ENCODE measurements around the gene PIEZO1.
"Not testable (repeated sequence)": the region's sequence is repeated elsewhere in the genome, so short reads cannot be mapped to it uniquely, and the experiment has no call there.

PIEZO1 gene

DNA sequence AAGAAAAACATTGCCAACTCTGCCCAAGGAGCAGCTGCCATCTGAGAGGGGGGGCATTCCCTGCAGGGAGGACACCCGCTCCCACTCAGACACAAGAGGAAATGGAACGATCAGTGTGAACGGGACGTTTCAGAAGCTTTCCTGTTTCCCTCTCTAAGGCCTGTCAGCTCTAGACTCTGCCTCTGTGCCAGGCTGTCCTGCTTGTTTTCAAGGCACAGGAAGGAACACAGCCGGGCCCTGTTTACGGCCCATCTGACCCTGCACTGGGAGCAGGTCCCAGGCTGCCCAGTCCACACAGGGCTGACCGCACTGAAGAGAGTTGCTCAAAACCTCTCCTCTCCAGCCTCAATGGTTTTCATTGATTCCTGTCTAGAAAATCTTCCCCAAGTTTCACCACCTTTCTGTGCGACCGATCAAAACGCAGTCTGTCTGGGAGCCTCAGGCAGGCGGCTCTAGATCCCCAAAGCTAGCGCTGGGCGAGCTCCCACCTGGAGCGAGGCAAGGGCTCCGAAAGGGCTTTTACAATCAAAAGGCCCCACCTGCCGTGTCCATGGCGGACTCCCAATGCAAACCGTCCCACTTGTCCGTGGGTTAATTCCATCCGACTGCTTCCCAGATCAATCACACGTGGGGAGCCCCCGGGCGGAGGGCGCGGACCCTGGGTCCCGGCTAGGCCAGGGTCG, 1.5 kb downstream of the PIEZO1 start:
- no peak for DNase-seq (ENCODE audit: low read depth)

DNA sequence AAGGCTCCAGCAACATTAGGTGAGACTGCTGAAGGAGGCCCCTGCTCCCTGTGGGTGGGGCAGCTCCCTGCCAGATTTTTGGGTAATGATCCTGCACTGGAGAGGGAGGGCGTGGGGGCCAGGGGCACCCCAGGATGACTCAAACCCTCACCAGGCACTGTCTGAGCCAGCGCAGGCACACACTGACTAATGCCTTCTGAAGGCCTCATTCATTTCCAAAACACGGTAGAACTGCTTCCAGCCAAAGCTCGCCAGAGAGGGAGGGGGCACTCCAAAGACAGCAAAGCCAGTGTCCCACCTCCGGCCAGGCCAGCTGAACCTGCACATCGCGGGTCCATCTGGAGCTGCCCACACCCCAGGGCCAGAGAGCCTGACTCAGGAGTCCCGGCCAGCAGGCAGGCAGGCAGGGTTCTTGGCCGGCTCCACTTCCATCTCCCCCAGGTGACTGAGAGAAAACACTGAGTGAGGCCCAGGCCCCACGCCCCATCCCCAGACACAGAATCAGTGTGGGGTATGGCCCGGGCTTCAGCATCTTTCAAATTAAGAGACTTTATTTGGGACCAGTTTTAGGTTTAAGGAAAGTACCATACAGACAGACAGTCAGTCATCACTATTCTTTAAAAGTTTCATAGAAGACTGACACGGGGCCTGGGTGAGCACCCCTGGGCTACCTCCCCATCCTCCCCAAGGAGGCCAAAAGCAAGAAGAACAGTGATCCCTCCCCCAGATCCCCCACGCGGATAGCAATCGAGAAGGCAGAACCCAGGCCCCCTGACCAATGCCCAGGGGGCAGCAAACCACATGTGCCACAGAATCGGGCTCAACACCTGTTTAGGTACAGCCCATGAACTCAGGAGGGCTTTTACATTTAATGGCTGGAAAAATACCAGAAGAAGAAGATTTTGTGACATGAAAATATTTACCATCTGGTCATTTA, 2.3 kb downstream of the PIEZO1 start:
- DNase-seq (ENCODE audit: low read depth), result no peak

DNA sequence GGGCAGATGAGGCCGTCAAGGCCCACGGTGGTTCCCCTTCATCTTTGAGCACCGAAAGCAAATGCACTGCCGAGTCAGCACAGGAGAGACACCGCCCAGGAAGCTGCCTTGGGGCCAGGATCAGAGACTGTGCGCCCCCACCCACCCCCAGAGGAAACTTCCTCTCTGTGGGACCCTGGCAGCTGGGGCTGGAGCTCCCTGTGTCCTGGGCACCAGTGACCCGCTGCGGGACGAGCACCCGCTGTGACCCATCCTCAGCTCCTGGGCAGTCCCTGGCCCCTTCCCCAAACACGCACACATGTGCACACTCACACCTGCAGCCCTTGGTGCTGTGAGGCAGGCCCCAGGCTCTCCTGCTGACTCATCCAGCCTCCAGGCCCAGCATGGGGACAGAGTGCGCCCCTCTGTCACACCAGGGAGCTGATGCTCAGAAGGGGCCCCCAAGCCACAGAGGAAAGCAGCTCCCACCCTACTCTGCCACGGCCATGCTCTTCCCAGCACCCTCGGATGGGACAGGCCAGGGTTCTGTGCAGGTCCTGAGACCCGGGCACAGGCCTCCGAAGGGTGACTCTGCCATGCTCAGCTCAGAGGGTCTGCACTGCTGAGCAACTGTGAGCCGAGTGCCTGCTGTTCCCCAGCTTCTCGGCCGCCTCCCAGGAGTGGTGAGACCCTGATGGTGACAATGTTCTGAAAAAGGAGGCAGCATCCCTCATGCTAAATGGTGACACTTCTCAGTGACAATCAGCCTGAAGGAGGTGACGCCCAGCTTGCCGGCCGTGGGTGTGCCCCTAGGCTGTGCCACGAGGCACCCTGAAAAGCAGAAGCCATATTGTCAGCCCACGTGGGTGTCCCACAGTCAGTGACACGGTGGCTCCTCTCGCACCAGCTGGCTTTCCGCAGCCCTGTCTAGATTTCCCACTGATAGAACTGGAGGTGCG, 3.6 kb downstream of the PIEZO1 start:
- no peak for DNase-seq (ENCODE audit: low read depth)

DNA sequence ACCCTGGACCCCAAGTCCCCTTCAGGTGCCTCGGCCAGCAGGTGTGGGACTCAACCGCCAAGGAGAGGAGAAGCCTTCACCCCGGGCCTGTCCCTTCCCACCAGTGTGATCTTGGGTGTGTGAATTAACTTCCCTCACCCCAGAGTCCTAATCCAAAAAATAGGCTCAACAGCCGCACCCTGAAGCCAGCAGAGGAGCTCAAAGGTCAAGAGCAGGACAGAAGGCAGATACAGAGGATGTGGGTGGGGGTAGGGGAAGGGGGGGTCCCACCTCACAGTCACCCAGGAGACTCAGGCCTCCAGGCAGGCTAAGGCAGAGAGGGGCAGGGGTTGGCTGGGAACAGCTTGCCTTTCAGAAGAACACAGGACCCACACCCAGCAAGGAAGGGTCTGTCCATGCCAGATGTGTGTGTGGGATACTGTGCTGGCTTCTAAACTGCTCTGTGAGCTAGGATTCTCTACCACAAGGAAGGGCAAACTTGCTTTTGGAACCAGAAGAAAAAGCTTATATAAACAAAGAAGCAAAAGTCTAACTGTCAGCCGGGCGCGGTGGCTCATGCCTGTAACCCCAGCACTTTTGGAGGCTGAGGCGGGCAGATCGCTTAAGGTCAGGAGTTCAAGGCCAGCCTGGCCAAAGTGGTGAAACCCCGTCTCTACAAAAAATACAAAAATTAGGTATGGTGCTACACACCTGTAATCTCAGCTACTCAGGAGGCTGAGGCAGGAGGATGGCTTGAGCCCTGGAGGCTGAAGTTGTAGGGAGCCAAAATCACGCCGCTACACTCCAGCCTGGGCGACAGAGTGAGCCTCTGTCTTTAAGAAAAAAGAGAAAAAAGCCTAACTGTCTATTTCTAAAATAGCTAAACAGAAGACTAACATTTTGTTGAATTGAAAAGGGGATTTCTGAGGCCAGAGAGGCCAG, 4.6 kb downstream of the PIEZO1 start:
- DNase-seq (ENCODE audit: low read depth), result no peak

DNA sequence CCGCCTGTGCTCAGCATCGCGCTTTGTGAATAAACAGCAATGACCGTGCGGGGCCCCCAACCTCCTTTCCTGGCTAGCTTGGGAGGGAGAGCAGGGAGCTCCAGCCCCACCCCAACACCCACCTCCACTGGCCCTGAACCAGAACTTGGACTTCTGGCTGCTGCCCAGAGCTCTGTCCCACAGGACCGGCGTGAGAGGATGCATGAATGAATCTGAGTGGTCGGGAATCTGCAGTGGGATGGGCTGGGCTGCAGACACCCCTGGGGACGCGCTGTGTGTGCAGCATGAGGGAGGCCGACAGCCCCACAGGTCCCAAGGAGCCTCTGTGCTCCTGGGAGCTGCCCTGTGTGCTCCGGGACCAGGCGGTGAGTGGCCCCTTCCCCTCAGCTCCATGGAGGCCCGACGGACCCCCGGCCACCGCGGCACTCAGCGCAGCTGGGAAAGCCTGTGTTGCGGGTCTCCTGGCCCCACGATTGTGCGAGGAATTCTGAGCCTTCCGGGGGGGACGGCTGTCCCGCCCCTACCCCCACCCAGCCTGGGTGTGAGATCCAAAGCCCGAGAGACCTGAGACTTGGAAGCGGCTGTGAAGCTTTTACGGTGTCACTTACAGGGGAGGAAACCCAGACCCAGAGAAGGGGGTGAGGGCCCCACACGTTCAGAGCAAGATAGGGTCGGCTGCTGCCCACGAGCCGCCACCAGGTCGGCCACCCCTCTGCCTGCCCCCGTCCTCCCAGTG, 5.4 kb downstream of the PIEZO1 start:
- DNase-seq (ENCODE audit: low read depth), result no peak

DNA sequence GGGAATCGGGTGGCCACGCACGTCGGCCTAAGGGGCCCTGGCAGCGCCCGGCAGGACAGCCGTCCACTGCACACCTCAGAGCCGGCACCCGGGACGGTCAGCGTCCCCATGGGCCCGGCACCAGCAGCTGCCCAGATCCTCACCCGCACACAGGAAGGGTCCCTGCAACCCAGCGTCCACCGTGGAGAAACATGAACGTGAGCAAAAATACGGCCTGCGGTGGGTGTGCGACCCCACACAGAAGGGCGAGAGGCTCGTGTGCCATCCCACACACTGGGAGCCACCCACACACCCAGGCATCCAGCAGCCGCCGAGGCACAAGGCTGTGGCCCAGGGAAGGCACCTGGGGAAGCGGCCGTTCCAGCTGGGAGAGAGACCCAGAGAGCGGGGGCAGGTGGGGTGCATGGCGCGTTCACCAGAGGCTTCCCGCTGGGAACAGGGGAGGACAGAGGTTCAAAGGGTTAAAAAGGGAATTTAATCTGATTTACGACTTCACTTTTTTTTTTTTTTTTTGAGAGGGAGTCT, 6.4 kb downstream of the PIEZO1 start:
- no peak for DNase-seq (ENCODE audit: low read depth)

DNA sequence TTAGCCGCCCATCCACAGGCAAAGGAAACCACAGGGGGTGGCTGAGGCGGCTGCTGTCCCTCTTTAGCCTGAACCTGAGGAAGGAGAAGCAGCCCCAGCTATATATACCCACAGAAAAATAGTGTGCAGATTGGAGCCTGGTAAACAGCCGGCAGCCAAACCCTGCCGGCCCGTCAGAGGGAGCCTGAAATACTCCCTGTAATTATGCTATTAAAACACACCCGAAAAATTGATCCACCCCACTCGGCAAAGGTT, 6.8 kb downstream of the PIEZO1 start:
- no peak for DNase-seq (ENCODE audit: low read depth)

DNA sequence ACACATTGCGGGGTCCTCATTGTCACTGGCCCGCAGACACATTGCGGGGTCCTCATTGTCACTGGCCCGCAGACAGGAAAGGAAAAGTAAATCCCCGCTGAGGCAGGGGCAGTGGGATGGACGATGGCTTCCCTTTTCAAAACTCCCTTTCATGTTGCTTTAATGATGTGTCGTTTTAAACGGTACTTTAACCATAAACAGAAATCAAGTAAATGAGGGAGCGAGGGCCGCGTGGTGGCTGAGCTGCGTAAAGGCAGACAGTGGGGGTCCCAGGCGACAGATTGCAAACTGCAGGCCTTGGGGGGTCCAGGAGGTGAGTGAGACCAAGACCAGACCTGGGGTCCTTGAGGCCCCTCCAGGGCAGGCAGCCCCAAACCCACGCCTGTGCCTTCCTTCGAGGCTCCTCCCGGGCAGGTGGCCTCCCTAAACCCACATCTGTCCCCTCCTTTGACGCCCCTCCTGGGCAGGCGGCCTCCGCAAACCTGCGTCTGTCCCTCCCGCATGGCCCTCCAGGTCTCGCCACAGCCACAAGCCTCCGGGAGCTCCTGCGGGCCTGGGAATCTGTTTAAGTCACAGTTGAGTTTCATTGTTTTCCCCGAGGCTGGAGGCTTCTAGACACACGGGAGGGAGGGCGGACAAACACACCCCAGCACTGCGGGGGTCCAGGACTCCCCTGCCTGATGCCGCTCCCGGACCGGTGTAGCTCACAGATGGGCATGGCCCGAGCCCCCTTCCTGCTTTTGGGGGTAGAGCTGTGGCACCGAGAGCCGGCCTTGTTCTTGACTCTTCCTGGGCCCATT, 7.3 kb downstream of the PIEZO1 start:
- DNase-seq (ENCODE audit: low read depth), result no peak

- no peak for DNase-seq (ENCODE audit: low read depth)
Observed at GRCh38 chr16:88775825-88776224, 9.2 kb downstream of the PIEZO1 start.

GRCh38 chr16:88774544-88775393, 10.3 kb downstream of the PIEZO1 start:
- no peak for DNase-seq (ENCODE audit: low read depth)

GRCh38 chr16:88773812-88774291, 11.2 kb downstream of the PIEZO1 start:
- no peak for DNase-seq (ENCODE audit: low read depth)

- no peak for DNase-seq (ENCODE audit: low read depth)
Observed at GRCh38 chr16:88772871-88773811, 11.9 kb downstream of the PIEZO1 start.

- not testable (repeated sequence) for DNase-seq (ENCODE audit: low read depth)
Observed at GRCh38 chr16:88771781-88772180, 13.2 kb downstream of the PIEZO1 start.

- no peak for DNase-seq (ENCODE audit: low read depth)
Observed at GRCh38 chr16:88771294-88771772, 13.7 kb downstream of the PIEZO1 start.

GRCh38 chr16:88770461-88771293, 14.3 kb downstream of the PIEZO1 start:
- DNase-seq (ENCODE audit: low read depth), result peak; percentile 38

All from activated gamma-delta T cell treated with anti-CD3 and anti-CD28 coated beads, Interleukin-2, amount 50 U/mL, for 16 hours (primary cell).